Aorta (tissue), 5 donors: ENCODE results near the gene NCEH1. TPM values are rescaled to one million over a fixed set of nuclear protein-coding genes. Genes with fewer than 3 reads are reported as not detected.
A peak's percentile ranks its signal among the peaks of the same experiment; 100 is the strongest.
"Not testable (repeated sequence)": the region's sequence is repeated elsewhere in the genome, so short reads cannot be mapped to it uniquely, and the experiment has no call there.

Experiments used
- ATAC-seq: fragments of 200-7000 bp; cut with Tn5 transposase; one replicate; pipeline ENCODE4 v1.9.1; 2022; ENCODE audit warnings: moderate library complexity; ENCODE audit not compliant: low FRiP score
- DNase-seq, 2 donors: peaks; one replicate each; pipeline ENCODE4 v3.0.0-alpha.2; 2020
- H3K27ac ChIP-seq, 2 donors: one replicate each; pipeline ENCODE4 v1.5.1; 2013; ENCODE audit warnings: low read length in 2 of 2, mild to moderate bottlenecking in 2 of 2, moderate library complexity in 2 of 2, control low read depth in 1 of 2, inconsistent platforms in 1 of 2, low read depth in 1 of 2
- H3K27me3 ChIP-seq, 2 donors: one replicate each; pipeline ENCODE4 v1.6.1; 2013; ENCODE audit warnings: control low read depth in 1 of 2, low read length in 1 of 2, mild to moderate bottlenecking in 1 of 2, moderate library complexity in 1 of 2; ENCODE audit not compliant: insufficient read depth in 2 of 2, control insufficient read depth in 1 of 2
- H3K36me3 ChIP-seq, 2 donors: one replicate each; pipeline ENCODE4 v1.6.1; 2013; ENCODE audit warnings: control low read depth in 1 of 2, low read length in 1 of 2, mild to moderate bottlenecking in 1 of 2; ENCODE audit not compliant: insufficient read depth in 2 of 2, control insufficient read depth in 1 of 2
- H3K4me1 ChIP-seq, 2 donors: one replicate each; pipeline ENCODE4 v1.6.1; 2013; ENCODE audit warnings: low read length in 2 of 2, control low read depth in 1 of 2, mild to moderate bottlenecking in 1 of 2, moderate library complexity in 1 of 2; ENCODE audit not compliant: insufficient read depth in 2 of 2, control insufficient read depth in 1 of 2
- H3K4me3 ChIP-seq, 2 donors: one replicate each; pipeline ENCODE4 v1.5.1; 2013; ENCODE audit warnings: low read length in 2 of 2, control low read depth in 1 of 2, mild to moderate bottlenecking in 1 of 2
- H3K9me3 ChIP-seq: one replicate; pipeline ENCODE4 v1.6.1; 2013; ENCODE audit warnings: mild to moderate bottlenecking, low read length; ENCODE audit not compliant: control insufficient read depth
- WGBS, 2 donors: extraction: QIAGEN DNeasy Blood & Tissue Kit; methylation state at CpG; one replicate each; pipeline ENCODE4 v1.1.7; 2013; 5-methylcytosine and 5-hydroxymethylcytosine counted together
- intact Hi-C, 2 donors: fragments of 100-400 bp; cut with DNase I; formaldehyde crosslinking; loops; one replicate each; pipeline versions ENCODE4 v1.14.2 to v1.15.0; 2022
- polyA plus RNA-seq, 2 donors: library from polyadenylated mRNA; stranded (reverse); fragments of 200-250 nt; gene quantifications; one replicate each; pipeline ENCODE4 v1.2.3, GENCODE V29; 2013
- total RNA-seq, 2 donors: library from RNA; stranded (reverse); fragmentation: NEBNext Ultra II Directional; extraction: Animal tissue kit (Norgen Biotek cat#: 25700); gene quantifications; one replicate each; pipeline ENCODE4 v1.2.1, GENCODE V29; 2021
- donor health status: healthy with polysubstance abuse.
- donor health status: Bipolar disorder and iron deficiency.
- donor health status: DM: no; HTN: no; CAD: no.
- donor health status: DM: no; HTN: no; CAD: no.
- donor health status: DM: yes; HTN: yes; CAD: no.

NCEH1 gene
- total and polyA plus RNA-seq, 4 donors: 2.3 to 12.5 (median 6.5) TPM

GRCh38 chr3:172675441-172676193 lies 35.2 kb downstream of the NCEH1 start:
- no peak for ATAC-seq
- intact Hi-C loops: no loop called here
- H3K27me3 ChIP-seq: no peaks in the 10 kb centered on the region

GRCh38 chr3:172673210-172673679 lies 37.6 kb downstream of the NCEH1 start:
- ATAC-seq: no peak
- H3K27me3 ChIP-seq: no peaks in the 10 kb centered on the region
- peaks cover 2 to 8% of the 10 kb centered on the region in 2 donors for H3K4me1 ChIP-seq
- no peaks in the 10 kb centered on the region for H3K9me3 ChIP-seq
- DNase-seq: peak in 1 of 2 donors; percentile 53
- H3K27ac ChIP-seq: no peak overlapping the region
- H3K36me3 ChIP-seq: no peaks in the 10 kb centered on the region
- intact Hi-C loops: no loop called here
- 44 to 61% methylated on average over 2 of the region's 2 CpGs for WGBS, 2 donors
- no peak overlapping the region for H3K4me3 ChIP-seq

More at GRCh38 chr3:172675441-172676193, 35.2 kb downstream of the NCEH1 start:
- Histone ChIP-seq H3K36me3 (no peaks in the 10 kb centered on the region), H3K27ac (no peak overlapping the region), H3K4me3 (no peak overlapping the region), H3K4me1 (peaks cover 2 to 8% of the 10 kb centered on the region in 2 donors), H3K9me3 (no peaks in the 10 kb centered on the region)
- WGBS, 2 donors: 62 to 65% methylated on average over 7 of the region's 7 CpGs
- no peak for DNase-seq

GRCh38 chr3:172669021-172669420 lies 41.8 kb downstream of the NCEH1 start:
- no peaks in the 10 kb centered on the region for H3K36me3 ChIP-seq
- DNase-seq: peak in 1 of 2 donors; percentile 49
- no peaks in the 10 kb centered on the region for H3K27me3 ChIP-seq
- intact Hi-C loops: loop anchor here in 1 of 2 donors (5.0 kb wide), 1 partner anchor 182 kb away; no protein-coding TSS in a partner anchor
- no peak for ATAC-seq
- H3K4me3 ChIP-seq: no peak overlapping the region
- H3K27ac ChIP-seq: no peak overlapping the region
- peaks cover 1% of the 10 kb centered on the region for H3K9me3 ChIP-seq
- 49 to 52% methylated on average over 4 of the region's 4 CpGs for WGBS, 2 donors
- H3K4me1 ChIP-seq: peaks cover 0 to 4% of the 10 kb centered on the region in 2 donors

GRCh38 chr3:172666873-172667694 lies 43.8 kb downstream of the NCEH1 start:
- no peaks in the 10 kb centered on the region for H3K36me3 ChIP-seq
- H3K4me1 ChIP-seq: no peaks in the 10 kb centered on the region
- WGBS, 2 donors: 65 to 67% methylated on average over 16 of the region's 16 CpGs
- intact Hi-C loops: loop anchor here (2.0 to 5.0 kb wide), 2 partner anchors 176 to 180 kb away; no protein-coding TSS in a partner anchor
- ATAC-seq (peak; percentile 91), DNase-seq (peak; percentile 75 to 79)
- H3K27me3 ChIP-seq: no peaks in the 10 kb centered on the region
- H3K9me3 ChIP-seq: peaks cover 1% of the 10 kb centered on the region
- H3K27ac ChIP-seq: no peak overlapping the region
- H3K4me3 ChIP-seq: no peak overlapping the region

GRCh38 chr3:172666181-172666872 lies 44.5 kb downstream of the NCEH1 start:
- WGBS, 2 donors: 83 to 85% methylated on average over 10 of the region's 10 CpGs
- H3K27ac ChIP-seq: no peak overlapping the region
- no peaks in the 10 kb centered on the region for H3K4me1 ChIP-seq
- ATAC-seq (no peak), DNase-seq (no peak)
- no peaks in the 10 kb centered on the region for H3K27me3 ChIP-seq
- H3K4me3 ChIP-seq: no peak overlapping the region
- H3K9me3 ChIP-seq: peaks cover 1% of the 10 kb centered on the region
- intact Hi-C loops: loop anchor here (2.0 to 5.0 kb wide), 2 partner anchors 176 to 179 kb away; no protein-coding TSS in a partner anchor
- no peaks in the 10 kb centered on the region for H3K36me3 ChIP-seq

- H3K4me3 ChIP-seq, H3K27me3 ChIP-seq, H3K9me3 ChIP-seq, ATAC-seq, DNase-seq, H3K36me3 ChIP-seq, H3K27ac ChIP-seq, H3K4me1 ChIP-seq: not testable (repeated sequence)
- WGBS, 2 donors: 91 to 97% methylated on average over 9 of the region's 9 CpGs
- intact Hi-C loops: loop anchor here in 1 of 2 donors (5.0 kb wide), 1 partner anchor 178 kb away; no protein-coding TSS in a partner anchor
Observed at GRCh38 chr3:172665510-172665909, 45.4 kb downstream of the NCEH1 start.

- ATAC-seq, H3K9me3 ChIP-seq, H3K27ac ChIP-seq, DNase-seq, intact Hi-C loops, H3K4me1 ChIP-seq, H3K4me3 ChIP-seq, H3K36me3 ChIP-seq, H3K27me3 ChIP-seq: not testable (repeated sequence)
- 96 to 100% methylated on average over 1 of the region's 1 CpG for WGBS, 2 donors
Observed at GRCh38 chr3:172660421-172660820, 50.4 kb downstream of the NCEH1 start.

GRCh38 chr3:172659246-172660002 lies 51.4 kb downstream of the NCEH1 start:
- H3K9me3 ChIP-seq: no peaks in the 10 kb centered on the region
- DNase-seq: no peak
- no peaks in the 10 kb centered on the region for H3K27me3 ChIP-seq
- H3K36me3 ChIP-seq: no peaks in the 10 kb centered on the region
- no peaks in the 10 kb centered on the region for H3K4me1 ChIP-seq
- ATAC-seq: no peak
- H3K4me3 ChIP-seq: no peak overlapping the region
- H3K27ac ChIP-seq: no peak overlapping the region
- WGBS, 2 donors: 35 to 44% methylated on average over 3 of the region's 3 CpGs
- intact Hi-C loops: no loop called here
